KMS-11 (cell line): ENCODE results near the gene TMEM163.

ENCODE experiments used
- H2AFZ ChIP-seq: fragments of 200-600 bp; sonication (generic); 2 replicates; pipeline ENCODE4 v1.6.1; 2016; ENCODE audit warnings: antibody characterized with exemption, mixed run types, low read depth
- H3K27ac ChIP-seq: fragments of 200-600 bp; sonication (generic); 2 replicates; pipeline ENCODE4 v1.6.1; 2016; ENCODE audit warnings: mild to moderate bottlenecking, mixed run types
- H3K27me3 ChIP-seq: fragments of 200-600 bp; sonication (generic); 2 replicates; pipeline ENCODE4 v1.6.1; 2017; ENCODE audit warnings: mild to moderate bottlenecking, low read depth, mixed run types, moderate library complexity; ENCODE audit not compliant: insufficient read depth
- H3K36me3 ChIP-seq: fragments of 200-600 bp; sonication (generic); 2 replicates; pipeline ENCODE4 v1.6.1; 2017; ENCODE audit warnings: mild to moderate bottlenecking, mixed run types; ENCODE audit not compliant: insufficient read depth
- H3K4me1 ChIP-seq: fragments of 200-600 bp; sonication (generic); 2 replicates; pipeline ENCODE4 v1.6.1; 2016; ENCODE audit warnings: mild to moderate bottlenecking, low read depth, mixed run types; ENCODE audit not compliant: poor library complexity, severe bottlenecking
- H3K4me2 ChIP-seq: fragments of 200-600 bp; sonication (generic); 2 replicates; pipeline ENCODE4 v1.7.0; 2016; ENCODE audit warnings: mild to moderate bottlenecking, mixed run types
- H3K4me3 ChIP-seq: fragments of 200-600 bp; sonication (generic); IDR thresholded peaks from 2 replicates; pipeline ENCODE4 v1.6.1; 2017; ENCODE audit warnings: low read depth, low read length, mixed read lengths; ENCODE audit not compliant: insufficient read depth
- H3K79me2 ChIP-seq: fragments of 200-600 bp; sonication (generic); 2 replicates; pipeline ENCODE4 v1.6.1; 2016; ENCODE audit warnings: low read depth, mixed run types; ENCODE audit not compliant: insufficient read depth
- H3K9ac ChIP-seq: fragments of 200-600 bp; sonication (generic); 2 replicates; pipeline ENCODE4 v1.6.1; 2016; ENCODE audit warnings: mild to moderate bottlenecking, mixed run types
- H4K20me1 ChIP-seq: fragments of 200-600 bp; sonication (generic); 2 replicates; pipeline ENCODE4 v1.6.1; 2016; ENCODE audit warnings: mild to moderate bottlenecking, mixed run types; ENCODE audit not compliant: insufficient read depth
- CTCF ChIP-seq: fragments of 200-600 bp; sonication (generic); conservative IDR thresholded peaks from 2 replicates; pipeline ENCODE4 v1.6.1; 2017; ENCODE audit warnings: low read depth, mild to moderate bottlenecking, antibody characterized with exemption, low read length, moderate library complexity, mixed read lengths

TMEM163 gene

DNA sequence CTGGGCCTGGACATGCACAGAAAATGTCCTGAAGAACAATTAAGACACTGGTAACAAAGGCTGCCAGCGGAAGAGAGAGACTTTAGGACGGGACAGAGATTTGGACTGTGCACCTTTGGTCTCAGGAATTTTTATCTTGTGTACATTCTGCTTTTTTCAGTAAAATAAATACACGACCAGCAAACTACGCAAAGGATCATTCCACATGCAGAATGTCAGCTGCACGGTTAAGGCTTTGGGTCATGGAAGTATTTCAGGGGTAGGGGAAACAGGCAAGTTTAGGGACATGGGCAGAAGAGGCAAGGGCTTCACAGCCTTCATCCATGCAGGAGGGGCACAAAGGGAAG lies 11.5 kb downstream of the TMEM163 start:
- Histone ChIP-seq H2AFZ (no peak overlapping the region), H3K4me2 (no peak overlapping the region), H3K27ac (no peak overlapping the region), H3K9ac (no peak overlapping the region), H3K4me3 (no peak overlapping the region), H3K36me3 (no peaks in the 10 kb centered on the region), H3K79me2 (no peaks in the 10 kb centered on the region), H3K27me3 (no peaks in the 10 kb centered on the region), H4K20me1 (no peaks in the 10 kb centered on the region), H3K4me1 (no peaks in the 10 kb centered on the region)
- TF ChIP-seq CTCF: no peak

GRCh38 chr2:134706587-134707329 lies 12.0 kb downstream of the TMEM163 start:
- no peak overlapping the region for H3K9ac ChIP-seq
- H3K4me2 ChIP-seq: no peak overlapping the region
- no peaks in the 10 kb centered on the region for H3K27me3 ChIP-seq

DNA sequence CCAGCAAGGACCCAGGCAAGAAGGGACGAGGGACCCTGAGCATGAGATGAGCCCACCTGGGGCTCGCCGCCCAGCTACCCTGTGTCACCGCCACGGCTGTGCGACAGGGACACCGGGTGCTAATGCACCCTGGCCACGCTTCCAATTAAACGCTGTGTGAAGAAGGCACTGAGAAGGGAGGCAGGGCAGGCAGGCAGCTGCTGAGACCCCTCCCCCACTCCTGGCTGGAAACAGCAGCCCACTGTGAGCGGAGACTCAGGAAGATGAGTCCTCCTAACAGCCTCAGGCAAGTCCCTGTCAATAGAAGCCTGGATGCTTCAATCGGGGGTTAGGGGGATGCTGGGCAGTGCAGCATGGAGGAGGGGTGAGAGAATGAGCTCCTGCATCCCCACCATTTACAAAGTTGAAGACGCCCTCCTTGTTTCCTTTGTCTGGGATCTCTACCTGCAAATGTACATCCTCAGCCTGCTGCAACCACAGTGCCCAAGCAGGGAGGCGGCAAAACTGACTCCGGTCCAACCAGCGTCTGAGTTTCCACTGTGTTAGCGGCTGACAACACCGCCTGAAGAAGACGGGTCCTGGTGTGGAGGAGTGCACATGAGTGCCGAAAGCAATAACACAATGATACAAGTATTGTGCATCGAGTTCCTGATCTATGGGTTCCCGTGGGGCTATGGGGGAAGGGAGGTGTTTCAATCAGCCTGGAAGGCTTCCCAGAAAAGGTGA lies 12.8 kb downstream of the TMEM163 start:
- H3K9ac ChIP-seq: no peak overlapping the region
- H3K27me3 ChIP-seq: no peaks in the 10 kb centered on the region
- no peak overlapping the region for H3K27ac ChIP-seq
- no peaks in the 10 kb centered on the region for H3K4me1 ChIP-seq
- no peaks in the 10 kb centered on the region for H3K36me3 ChIP-seq
- H2AFZ ChIP-seq: no peak overlapping the region
- H3K4me2 ChIP-seq: no peak overlapping the region
- no peaks in the 10 kb centered on the region for H4K20me1 ChIP-seq
- no peaks in the 10 kb centered on the region for H3K79me2 ChIP-seq
- H3K4me3 ChIP-seq: no peak overlapping the region
- no peak for TF ChIP-seq CTCF

More at GRCh38 chr2:134706587-134707329, 12.0 kb downstream of the TMEM163 start:
- no peak overlapping the region for H2AFZ ChIP-seq
- no peaks in the 10 kb centered on the region for H3K36me3 ChIP-seq
- no peak for TF ChIP-seq CTCF
- no peaks in the 10 kb centered on the region for H4K20me1 ChIP-seq
- H3K79me2 ChIP-seq: no peaks in the 10 kb centered on the region
- H3K4me1 ChIP-seq: no peaks in the 10 kb centered on the region
- no peak overlapping the region for H3K27ac ChIP-seq
- no peak overlapping the region for H3K4me3 ChIP-seq

DNA sequence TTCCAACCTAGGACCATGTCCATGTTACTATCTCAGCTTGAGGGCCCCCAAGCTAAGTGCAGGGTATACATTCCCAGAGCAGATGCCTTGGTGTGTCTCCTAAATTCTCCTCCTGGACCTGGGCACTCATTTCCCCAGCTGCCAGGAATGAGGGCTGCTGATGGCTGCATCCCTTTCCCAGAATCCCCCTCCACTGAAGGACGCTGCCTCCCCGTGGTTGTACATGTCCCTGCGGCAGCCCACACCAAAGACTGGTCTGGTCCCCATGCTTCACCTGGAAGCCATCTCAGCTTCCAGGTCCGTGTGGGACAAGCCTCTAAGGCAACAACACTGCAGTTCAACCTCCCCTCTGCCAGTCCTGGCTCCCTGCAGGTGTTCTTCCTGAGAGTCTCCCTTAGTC lies 14.6 kb downstream of the TMEM163 start:
- Histone ChIP-seq H3K4me3 (no peak overlapping the region), H3K27me3 (no peaks in the 10 kb centered on the region), H3K36me3 (no peaks in the 10 kb centered on the region), H3K79me2 (no peaks in the 10 kb centered on the region), H3K4me1 (no peaks in the 10 kb centered on the region), H3K4me2 (no peak overlapping the region), H3K27ac (no peak overlapping the region), H2AFZ (no peak overlapping the region), H3K9ac (no peak overlapping the region), H4K20me1 (no peaks in the 10 kb centered on the region)
- TF ChIP-seq CTCF: no peak
